Natural killer cell (primary cell): ENCODE results near the gene EGFR. TPM values are rescaled to one million over a fixed set of nuclear protein-coding genes. Genes with fewer than 3 reads are reported as not detected.

Experiments used
- ATAC-seq, 3 donors: fragments of 150-1000 bp in 2 of 3; fragments of 200-7000 bp in 1 of 3; cut with Tn5 transposase; 1 replicate in 1 of 3; 2 replicates in 2 of 3; pipeline ENCODE4 v1.10.0; 2021; ENCODE audit warnings: mild to moderate bottlenecking in 2 of 3, moderate library complexity in 2 of 3
- DNase-seq, 2 donors: peaks; one replicate each; pipeline versions ENCODE4 v3.0.0 to v3.0.0-alpha.2; 2013 to 2021; ENCODE audit warnings: mixed read lengths in 1 of 2
- H3K27ac ChIP-seq: one replicate; pipeline ENCODE4 v1.5.1; 2013; ENCODE audit warnings: mild to moderate bottlenecking, low read length
- H3K27me3 ChIP-seq: one replicate; pipeline ENCODE4 v1.6.1; 2013; ENCODE audit warnings: low read length; ENCODE audit not compliant: control insufficient read depth, insufficient read depth
- H3K36me3 ChIP-seq: one replicate; pipeline ENCODE4 v1.6.1; 2013; ENCODE audit warnings: low read length; ENCODE audit not compliant: control insufficient read depth, insufficient read depth
- H3K4me1 ChIP-seq: one replicate; pipeline ENCODE4 v1.6.1; 2013; ENCODE audit warnings: low read length; ENCODE audit not compliant: control insufficient read depth, insufficient read depth
- H3K4me3 ChIP-seq: one replicate; pipeline ENCODE4 v1.5.1; 2013; ENCODE audit warnings: low read length
- H3K9me3 ChIP-seq: one replicate; pipeline ENCODE4 v1.6.1; 2013; ENCODE audit warnings: low read length; ENCODE audit not compliant: control insufficient read depth, insufficient read depth
- H3K27ac Mint-ChIP-seq, 2 donors: one replicate each; pipeline ENCODE4 v1.8.0; 2022; ENCODE audit warnings: mild to moderate bottlenecking in 2 of 2, mixed read lengths in 2 of 2, moderate library complexity in 1 of 2
- H3K27me3 Mint-ChIP-seq, 2 donors: one replicate each; pipeline ENCODE4 v1.8.0; 2022; ENCODE audit warnings: low read depth in 2 of 2, mixed read lengths in 2 of 2
- H3K36me3 Mint-ChIP-seq: one replicate; pipeline ENCODE4 v1.8.0; 2022; ENCODE audit warnings: mixed read lengths
- H3K4me1 Mint-ChIP-seq, 2 donors: one replicate each; pipeline ENCODE4 v1.8.0; 2022; ENCODE audit warnings: mixed read lengths in 2 of 2
- H3K4me3 Mint-ChIP-seq: one replicate; pipeline ENCODE4 v1.8.0; 2022; ENCODE audit warnings: mild to moderate bottlenecking, moderate library complexity, mixed read lengths
- H3K9me3 Mint-ChIP-seq, 2 donors: one replicate each; pipeline ENCODE4 v1.8.0; 2022; ENCODE audit warnings: mixed read lengths in 2 of 2
- WGBS: methylation state at CpG from one replicate; pipeline ENCODE4 v1.1.7; 2013; ENCODE audit warnings: missing lambda C conversion rate; ENCODE audit not compliant: insufficient coverage; 5-methylcytosine and 5-hydroxymethylcytosine counted together
- intact Hi-C: fragments of 100-400 bp; cut with micrococcal nuclease; formaldehyde crosslinking; loops from one replicate; pipeline ENCODE4 v1.14.2; 2022
- total RNA-seq, 4 donors: library from RNA; stranded (reverse); fragments of 120-200 nt in 1 of 4; gene quantifications; one replicate each; pipeline versions ENCODE4 v1.2.3 to v1.2.4, GENCODE V29; 2013 to 2022
- TF ChIP-seq, protein P1 (sequence below): fragments of 200-600 bp; IDR thresholded peaks from one replicate; pipeline ENCODE4 v1.8.0; 2022; ENCODE audit warnings: antibody characterized with exemption

The EGFR gene
- total RNA-seq, 3 donors from 2014 or later (not counting 1 experiment from before 2014, with no cell fraction given), result not detected

DNA sequence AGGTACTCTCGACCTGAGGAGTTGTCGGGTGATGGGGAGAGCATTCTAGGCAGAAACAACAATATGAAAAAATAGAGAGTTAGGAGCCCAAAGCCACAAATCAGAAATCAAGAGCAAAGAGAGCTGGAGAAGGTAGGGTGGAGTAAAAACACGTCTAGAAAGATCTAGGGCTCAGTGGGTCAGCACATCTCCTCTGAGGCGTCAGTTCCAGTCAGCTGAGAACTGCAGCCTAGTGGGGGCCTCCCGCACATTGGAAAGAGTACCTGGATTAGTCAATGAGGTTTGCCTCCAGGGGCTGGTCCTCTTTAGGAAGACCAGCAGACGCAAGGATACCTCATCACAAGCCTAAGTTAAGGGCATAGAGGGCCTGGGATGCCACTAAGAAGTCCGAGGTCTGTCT lies 233.1 kb downstream of the EGFR start:
- H3K4me1 Mint-ChIP-seq, result peaks cover 11 to 12% of the 10 kb centered on the region in 2 donors
- Histone ChIP-seq H3K27ac (no peak overlapping the region), H3K27me3 (peaks cover 19% of the 10 kb centered on the region), H3K9me3 (no peaks in the 10 kb centered on the region), H3K4me1 (peaks cover 16% of the 10 kb centered on the region), H3K4me3 (no peak overlapping the region), H3K36me3 (no peaks in the 10 kb centered on the region)
- 76% methylated on average over 7 of the region's 7 CpGs for WGBS
- H3K27me3 Mint-ChIP-seq, result peaks cover 23 to 62% of the 10 kb centered on the region in 2 donors
- intact Hi-C loops, result no loop called here
- no peak for ATAC-seq
- H3K4me3 Mint-ChIP-seq, result no peak overlapping the region
- H3K9me3 Mint-ChIP-seq, result no peaks in the 10 kb centered on the region
- TF ChIP-seq, protein P1, sequence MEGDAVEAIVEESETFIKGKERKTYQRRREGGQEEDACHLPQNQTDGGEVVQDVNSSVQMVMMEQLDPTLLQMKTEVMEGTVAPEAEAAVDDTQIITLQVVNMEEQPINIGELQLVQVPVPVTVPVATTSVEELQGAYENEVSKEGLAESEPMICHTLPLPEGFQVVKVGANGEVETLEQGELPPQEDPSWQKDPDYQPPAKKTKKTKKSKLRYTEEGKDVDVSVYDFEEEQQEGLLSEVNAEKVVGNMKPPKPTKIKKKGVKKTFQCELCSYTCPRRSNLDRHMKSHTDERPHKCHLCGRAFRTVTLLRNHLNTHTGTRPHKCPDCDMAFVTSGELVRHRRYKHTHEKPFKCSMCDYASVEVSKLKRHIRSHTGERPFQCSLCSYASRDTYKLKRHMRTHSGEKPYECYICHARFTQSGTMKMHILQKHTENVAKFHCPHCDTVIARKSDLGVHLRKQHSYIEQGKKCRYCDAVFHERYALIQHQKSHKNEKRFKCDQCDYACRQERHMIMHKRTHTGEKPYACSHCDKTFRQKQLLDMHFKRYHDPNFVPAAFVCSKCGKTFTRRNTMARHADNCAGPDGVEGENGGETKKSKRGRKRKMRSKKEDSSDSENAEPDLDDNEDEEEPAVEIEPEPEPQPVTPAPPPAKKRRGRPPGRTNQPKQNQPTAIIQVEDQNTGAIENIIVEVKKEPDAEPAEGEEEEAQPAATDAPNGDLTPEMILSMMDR, result no peak
- DNase-seq, result no peak
- no peak overlapping the region for H3K27ac Mint-ChIP-seq
- H3K36me3 Mint-ChIP-seq, result no peaks in the 10 kb centered on the region

DNA sequence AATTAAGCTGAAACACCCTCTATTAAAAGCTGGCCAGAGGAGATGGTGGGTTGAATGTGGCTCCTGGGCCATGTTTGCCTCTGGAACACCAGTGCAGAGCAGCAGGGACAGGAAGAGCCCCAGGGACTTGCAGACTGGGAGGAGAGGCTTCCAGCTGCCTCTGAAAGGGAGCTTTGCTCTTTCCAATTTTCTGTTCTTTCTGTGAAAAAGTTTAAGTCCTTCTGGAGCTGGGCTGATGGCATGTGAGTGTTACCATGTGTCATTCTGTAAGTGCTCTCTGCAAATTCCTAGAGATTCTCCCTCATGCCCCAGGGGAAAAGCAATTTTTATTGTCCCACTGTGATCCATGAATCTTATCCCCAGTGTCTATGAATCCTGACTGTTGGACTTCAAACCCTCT lies 233.6 kb downstream of the EGFR start:
- peaks cover 11 to 12% of the 10 kb centered on the region in 2 donors for H3K4me1 Mint-ChIP-seq
- H3K4me1 ChIP-seq, result peaks cover 16% of the 10 kb centered on the region
- ATAC-seq (no peak), DNase-seq (no peak)
- H3K4me3 ChIP-seq, result no peak overlapping the region
- H3K27me3 Mint-ChIP-seq, result peaks cover 23 to 64% of the 10 kb centered on the region in 2 donors
- H3K36me3 ChIP-seq, result no peaks in the 10 kb centered on the region
- intact Hi-C loops, result no loop called here
- no peak overlapping the region for H3K4me3 Mint-ChIP-seq
- H3K27ac ChIP-seq, result no peak overlapping the region
- H3K9me3 ChIP-seq, result no peaks in the 10 kb centered on the region
- no peaks in the 10 kb centered on the region for H3K9me3 Mint-ChIP-seq
- H3K27me3 ChIP-seq, result peaks cover 19% of the 10 kb centered on the region
- TF ChIP-seq, protein P1, result no peak
- H3K27ac Mint-ChIP-seq, result no peak overlapping the region
- no peaks in the 10 kb centered on the region for H3K36me3 Mint-ChIP-seq

DNA sequence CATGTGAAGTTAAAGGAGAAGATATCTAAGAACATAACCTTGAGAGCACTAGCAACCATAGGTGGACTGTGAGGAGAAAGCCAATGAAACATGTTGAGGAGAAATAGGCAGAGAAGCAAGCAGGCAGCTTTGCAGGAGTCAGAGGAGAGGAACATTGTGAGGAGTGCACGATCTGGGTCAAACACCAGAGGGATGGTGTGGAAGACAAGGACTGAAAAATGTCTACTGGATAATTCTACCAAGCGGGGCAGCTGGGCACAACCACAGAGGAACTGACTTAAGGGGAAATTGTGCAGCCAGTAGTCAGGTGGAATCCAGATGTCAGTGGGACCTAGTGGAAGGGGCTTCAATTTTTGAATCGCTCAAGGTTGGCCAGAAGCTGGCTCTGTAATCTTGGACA lies 234.4 kb downstream of the EGFR start:
- Mint-ChIP-seq H3K4me3 (peak overlapping the region; percentile 5), H3K27ac (no peak overlapping the region), H3K36me3 (no peaks in the 10 kb centered on the region), H3K27me3 (peaks cover 23 to 64% of the 10 kb centered on the region in 2 donors), H3K9me3 (no peaks in the 10 kb centered on the region), H3K4me1 (peaks cover 11 to 12% of the 10 kb centered on the region in 2 donors)
- 84% methylated on average over 3 of the region's 3 CpGs for WGBS
- DNase-seq (no peak), ATAC-seq (no peak)
- Histone ChIP-seq H3K27me3 (peaks cover 19% of the 10 kb centered on the region), H3K36me3 (no peaks in the 10 kb centered on the region), H3K9me3 (no peaks in the 10 kb centered on the region), H3K27ac (no peak overlapping the region), H3K4me1 (peaks cover 16% of the 10 kb centered on the region), H3K4me3 (no peak overlapping the region)
- TF ChIP-seq, protein P1, result no peak
- intact Hi-C loops, result no loop called here

DNA sequence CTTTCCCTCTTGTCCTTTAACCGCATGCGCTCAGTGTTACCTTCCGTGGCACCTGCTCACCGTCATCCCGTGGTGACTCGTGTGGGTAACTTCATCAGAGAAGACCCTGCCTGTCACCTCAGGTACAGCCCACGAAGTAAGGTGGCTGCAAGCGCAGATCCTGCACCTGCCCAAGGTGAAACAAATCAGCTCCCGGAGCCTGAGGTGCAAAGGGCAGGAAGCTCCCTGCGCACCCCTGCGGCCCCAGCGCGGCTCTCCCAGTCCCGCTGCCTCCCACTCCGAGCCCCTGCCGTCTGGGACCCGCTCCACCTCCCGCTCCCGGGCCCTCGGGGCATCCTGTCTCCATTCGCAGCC lies 235.4 kb downstream of the EGFR start:
- TF ChIP-seq, protein P1, result no peak
- WGBS, result 29% methylated on average over 21 of the region's 21 CpGs
- Histone ChIP-seq H3K4me3 (no peak overlapping the region), H3K27me3 (peaks cover 19% of the 10 kb centered on the region), H3K36me3 (no peaks in the 10 kb centered on the region), H3K4me1 (peaks cover 16% of the 10 kb centered on the region), H3K27ac (no peak overlapping the region), H3K9me3 (no peaks in the 10 kb centered on the region)
- H3K27me3 Mint-ChIP-seq, result peaks cover 23 to 60% of the 10 kb centered on the region in 2 donors
- no peaks in the 10 kb centered on the region for H3K36me3 Mint-ChIP-seq
- no peaks in the 10 kb centered on the region for H3K9me3 Mint-ChIP-seq
- H3K27ac Mint-ChIP-seq, result no peak overlapping the region
- intact Hi-C loops, result no loop called here
- H3K4me3 Mint-ChIP-seq, result no peak overlapping the region
- no peak for ATAC-seq
- peaks cover 11 to 12% of the 10 kb centered on the region in 2 donors for H3K4me1 Mint-ChIP-seq
- peak in 1 of 2 donors; percentile 7 for DNase-seq
